Measurements from ENCODE around the gene NPHP4. TPM values are rescaled to one million over a fixed set of nuclear protein-coding genes. Genes with fewer than 3 reads are reported as not detected.

NPHP4 gene
- polyA plus RNA-seq, 4 donors = 1.4 to 10.0 (median 2.8) TPM

DNA sequence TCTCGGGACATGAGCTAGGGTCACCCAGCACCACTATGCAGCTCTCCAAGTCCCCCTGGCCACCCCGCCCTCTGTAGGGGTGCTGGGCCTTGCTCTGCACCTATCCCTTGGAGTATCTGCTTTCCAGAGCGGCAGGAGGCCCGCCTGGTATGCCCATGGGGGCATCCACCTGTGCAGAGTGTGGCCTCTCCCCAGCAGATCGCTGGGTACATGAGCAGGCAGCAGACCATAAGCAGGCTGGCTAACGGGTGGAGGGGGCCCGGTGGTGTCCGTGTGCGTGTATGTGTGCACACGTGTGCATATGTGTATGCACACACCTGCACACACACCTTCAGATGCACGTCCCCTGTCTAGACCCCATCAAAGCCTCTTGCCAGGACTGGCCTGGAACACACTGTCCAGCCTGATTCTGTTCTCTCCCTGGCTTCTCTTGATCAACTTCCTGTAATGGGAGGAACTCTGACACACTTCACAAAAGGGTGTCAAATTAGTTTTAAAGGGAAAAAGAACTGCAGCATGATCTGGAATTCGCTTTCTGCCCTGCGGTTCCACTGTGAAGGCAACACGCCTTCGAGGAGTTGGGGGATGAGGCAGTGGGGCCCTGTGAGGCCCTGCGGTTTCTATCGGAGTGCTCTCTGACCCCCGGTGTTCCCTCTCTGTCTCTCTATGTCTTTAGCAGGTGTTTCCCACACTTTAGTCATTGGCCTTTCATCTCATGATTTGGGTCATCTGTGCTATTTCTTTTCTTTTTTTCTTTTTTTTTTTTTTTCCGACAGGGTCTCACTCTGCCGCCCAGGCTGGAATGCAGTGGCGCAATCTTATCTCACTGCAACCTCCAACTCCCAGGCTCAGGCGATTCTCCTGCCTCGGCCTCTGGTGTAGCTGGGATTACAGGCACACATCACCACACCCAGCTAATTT lies 17.2 kb upstream of the NPHP4 start:
- H3K27ac ChIP-seq (ENCODE audit: low read depth in 1 of 3, low read length in 2 of 3) = peak overlapping the region in 1 of 3 donors; percentile 67
- 79 to 86% (median 84%) methylated on average over 23 of the region's 23 CpGs for WGBS, 3 donors

DNA sequence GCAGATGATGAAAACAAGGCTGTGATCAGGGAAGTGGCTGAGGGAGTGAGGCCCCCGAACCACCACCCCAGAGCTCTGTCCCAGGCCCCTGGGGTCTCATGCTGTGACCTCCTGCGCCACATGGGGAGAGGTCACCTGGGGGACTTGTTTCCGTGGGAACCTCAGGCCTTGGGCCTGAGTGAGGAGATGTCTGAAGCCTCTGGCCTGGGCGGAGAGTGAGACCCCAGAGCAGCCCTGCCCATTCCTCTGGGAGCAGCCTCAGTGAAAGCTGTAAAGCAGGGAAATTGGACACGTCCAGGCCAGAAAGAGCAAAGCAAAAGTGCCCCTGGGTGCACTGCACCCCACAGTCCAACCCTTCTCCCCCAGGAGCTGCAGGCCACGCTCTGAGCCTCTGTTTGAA lies 16.5 kb upstream of the NPHP4 start:
- Histone ChIP-seq H3K27me3 (ENCODE audit: control insufficient read depth in 3 of 3, insufficient read depth in 3 of 3, low read length in 3 of 3) (no peaks in the 10 kb centered on the region), H3K4me3 (ENCODE audit: low read depth in 1 of 3, low read length in 3 of 3) (no peak overlapping the region), H3K27ac (ENCODE audit: low read depth in 1 of 3, low read length in 2 of 3) (peak overlapping the region in 1 of 3 donors; percentile 67), H3K4me1 (ENCODE audit: control insufficient read depth in 3 of 3, insufficient read depth in 2 of 3, low read depth in 1 of 3, low read length in 2 of 3) (peaks cover 0 to 25% (median 0%) of the 10 kb centered on the region in 3 donors), H3K36me3 (ENCODE audit: control insufficient read depth in 3 of 3, insufficient read depth in 2 of 3, low read depth in 1 of 3, low read length in 3 of 3) (no peaks in the 10 kb centered on the region), H3K9me3 (ENCODE audit: control insufficient read depth in 2 of 2, insufficient read depth in 1 of 2, low read depth in 1 of 2, low read length in 1 of 2) (no peaks in the 10 kb centered on the region)
- FAIRE-seq (no peak), DNase-seq (no peak)
- 70 to 91% (median 74%) methylated on average over 5 to 6 of the region's 6 CpGs for WGBS, 3 donors

More for the DNA sequence above, 17.2 kb upstream of the NPHP4 start:
- no peaks in the 10 kb centered on the region for H3K36me3 ChIP-seq (ENCODE audit: control insufficient read depth in 3 of 3, insufficient read depth in 2 of 3, low read depth in 1 of 3, low read length in 3 of 3)
- H3K4me1 ChIP-seq (ENCODE audit: control insufficient read depth in 3 of 3, insufficient read depth in 2 of 3, low read depth in 1 of 3, low read length in 2 of 3) = peaks cover 0 to 25% (median 0%) of the 10 kb centered on the region in 3 donors
- DNase-seq (peak in 1 of 2 donors; percentile 76), FAIRE-seq (no peak)
- no peak overlapping the region for H3K4me3 ChIP-seq (ENCODE audit: low read depth in 1 of 3, low read length in 3 of 3)
- no peaks in the 10 kb centered on the region for H3K9me3 ChIP-seq (ENCODE audit: control insufficient read depth in 2 of 2, insufficient read depth in 1 of 2, low read depth in 1 of 2, low read length in 1 of 2)
- no peaks in the 10 kb centered on the region for H3K27me3 ChIP-seq (ENCODE audit: control insufficient read depth in 3 of 3, insufficient read depth in 3 of 3, low read length in 3 of 3)

DNA sequence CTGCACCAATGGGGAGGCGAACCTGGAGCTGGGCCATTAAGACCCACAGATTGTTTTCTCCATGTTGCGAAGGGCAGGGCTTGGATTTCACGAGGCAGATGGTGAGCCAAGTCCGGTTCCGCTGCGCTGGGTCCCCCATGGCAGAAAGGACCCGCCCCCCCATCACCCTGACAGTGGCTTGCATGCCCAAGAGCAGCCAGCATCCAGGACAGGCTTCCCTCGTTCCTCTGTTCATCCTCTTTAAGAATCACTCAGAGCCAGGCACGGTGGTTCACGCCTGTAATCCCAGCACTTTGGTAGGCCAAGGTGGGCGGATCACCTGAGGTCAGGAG lies 15.8 kb upstream of the NPHP4 start:
- H3K4me1 ChIP-seq (ENCODE audit: control insufficient read depth in 3 of 3, insufficient read depth in 2 of 3, low read depth in 1 of 3, low read length in 2 of 3) = peaks cover 0 to 25% (median 0%) of the 10 kb centered on the region in 3 donors
- no peaks in the 10 kb centered on the region for H3K9me3 ChIP-seq (ENCODE audit: control insufficient read depth in 2 of 2, insufficient read depth in 1 of 2, low read depth in 1 of 2, low read length in 1 of 2)
- no peaks in the 10 kb centered on the region for H3K36me3 ChIP-seq (ENCODE audit: control insufficient read depth in 3 of 3, insufficient read depth in 2 of 3, low read depth in 1 of 3, low read length in 3 of 3)
- 85 to 89% (median 86%) methylated on average over 11 of the region's 11 CpGs for WGBS, 3 donors
- FAIRE-seq (no peak), DNase-seq (no peak)
- H3K27ac ChIP-seq (ENCODE audit: low read depth in 1 of 3, low read length in 2 of 3) = no peak overlapping the region
- peaks cover 0 to 3% (median 0%) of the 10 kb centered on the region in 3 donors for H3K27me3 ChIP-seq (ENCODE audit: control insufficient read depth in 3 of 3, insufficient read depth in 3 of 3, low read length in 3 of 3)
- H3K4me3 ChIP-seq (ENCODE audit: low read depth in 1 of 3, low read length in 3 of 3) = no peak overlapping the region

DNA sequence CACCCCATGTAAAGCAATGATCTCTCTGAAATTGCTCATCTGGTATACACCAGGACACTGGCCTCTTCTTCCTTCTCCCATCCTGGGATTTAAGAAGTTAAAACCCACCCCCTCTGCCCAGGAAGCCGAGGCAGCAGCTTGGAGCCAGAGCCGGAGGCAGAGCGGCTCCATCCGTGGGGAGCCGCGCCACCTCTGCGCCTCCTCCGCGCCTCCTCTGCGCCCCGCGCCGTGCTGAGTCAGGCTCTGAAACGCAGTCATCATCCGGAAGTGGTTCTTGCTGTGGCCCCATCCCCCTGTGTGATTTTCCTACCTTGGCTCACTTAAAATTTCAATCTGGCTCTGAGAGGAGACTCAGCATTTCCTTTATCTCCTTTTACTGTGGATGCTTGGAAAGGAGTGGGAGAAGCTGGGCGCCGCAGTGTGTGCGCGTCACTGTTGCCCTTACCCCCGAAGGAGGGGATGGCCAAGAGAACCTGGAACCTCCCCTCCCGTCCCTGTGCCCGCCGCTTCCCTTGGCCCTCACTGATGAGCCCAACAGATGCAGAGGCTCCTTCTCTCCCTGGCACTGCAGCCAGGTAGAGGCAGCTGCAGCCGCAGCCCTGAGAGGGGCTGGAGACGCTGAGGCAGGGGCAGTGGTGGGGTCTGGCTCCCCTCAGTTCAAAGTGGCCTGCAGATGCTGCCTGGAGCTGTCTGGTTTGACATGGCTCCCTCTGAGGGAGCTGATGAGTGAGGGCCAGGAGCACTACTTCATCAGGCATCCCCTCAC lies 15.3 kb upstream of the NPHP4 start:
- Histone ChIP-seq H3K36me3 (ENCODE audit: control insufficient read depth in 3 of 3, insufficient read depth in 2 of 3, low read depth in 1 of 3, low read length in 3 of 3) (no peaks in the 10 kb centered on the region), H3K4me3 (ENCODE audit: low read depth in 1 of 3, low read length in 3 of 3) (no peak overlapping the region), H3K9me3 (ENCODE audit: control insufficient read depth in 2 of 2, insufficient read depth in 1 of 2, low read depth in 1 of 2, low read length in 1 of 2) (no peaks in the 10 kb centered on the region), H3K4me1 (ENCODE audit: control insufficient read depth in 3 of 3, insufficient read depth in 2 of 3, low read depth in 1 of 3, low read length in 2 of 3) (peaks cover 0 to 25% (median 0%) of the 10 kb centered on the region in 3 donors), H3K27me3 (ENCODE audit: control insufficient read depth in 3 of 3, insufficient read depth in 3 of 3, low read length in 3 of 3) (peaks cover 0 to 3% (median 0%) of the 10 kb centered on the region in 3 donors), H3K27ac (ENCODE audit: low read depth in 1 of 3, low read length in 2 of 3) (no peak overlapping the region)
- FAIRE-seq = no peak
- WGBS, 3 donors = 70 to 83% (median 76%) methylated on average over 25 of the region's 25 CpGs
- no peak for DNase-seq

DNA sequence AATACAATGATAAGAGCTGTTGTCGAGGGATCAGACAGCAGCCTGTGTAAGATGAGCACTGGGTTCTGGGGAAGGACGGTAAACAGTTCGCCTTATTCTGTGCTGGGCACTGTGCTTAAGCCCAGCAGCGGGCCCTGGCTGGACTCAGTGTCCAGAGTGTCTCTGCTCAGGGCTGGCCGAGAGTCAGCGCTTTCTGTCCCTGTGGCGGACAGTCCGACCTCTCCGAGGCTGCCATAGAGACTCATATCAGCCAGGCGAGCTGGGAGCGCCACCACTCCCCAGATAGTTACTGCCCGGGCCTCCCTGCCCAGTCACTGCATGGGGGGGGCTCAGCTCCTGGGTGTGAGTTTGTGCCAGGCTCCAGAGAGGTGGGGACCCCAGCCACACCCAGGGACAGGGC lies 14.7 kb upstream of the NPHP4 start:
- FAIRE-seq = no peak

DNA sequence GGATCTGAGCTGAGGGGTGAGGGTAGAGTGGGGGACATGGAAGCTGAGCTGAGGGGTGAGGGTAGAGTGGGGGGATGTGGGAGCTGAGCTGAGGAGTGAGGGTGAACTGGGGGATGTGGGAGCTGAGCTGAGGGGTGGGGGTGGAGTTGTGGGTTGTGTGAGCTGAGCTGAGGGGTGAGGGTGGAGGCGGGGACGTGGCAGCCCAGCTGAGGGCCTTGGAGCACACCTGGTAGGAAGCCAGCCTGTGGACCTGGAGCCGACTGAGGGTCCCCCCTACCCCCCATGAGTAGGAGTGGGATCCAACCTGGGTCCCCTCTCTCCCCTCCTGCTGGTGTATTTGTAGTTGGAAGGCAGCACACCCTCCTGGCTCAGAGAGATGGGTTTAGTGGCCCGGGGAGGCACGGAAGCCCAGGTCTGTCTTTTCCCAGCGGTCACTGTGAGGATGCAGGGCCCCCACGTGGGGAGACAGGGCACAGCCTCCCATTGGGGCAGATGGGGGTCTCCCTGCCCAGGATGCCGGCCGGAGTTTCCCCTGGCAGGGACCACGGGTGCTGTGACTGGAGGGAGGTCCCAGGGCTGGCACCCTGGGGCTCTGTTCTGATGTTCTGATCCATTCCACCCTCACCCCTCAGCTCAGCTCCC lies 13.2 kb upstream of the NPHP4 start:
- H3K4me1 ChIP-seq (ENCODE audit: control insufficient read depth in 3 of 3, insufficient read depth in 2 of 3, low read depth in 1 of 3, low read length in 2 of 3) = peaks cover 0 to 25% (median 0%) of the 10 kb centered on the region in 3 donors
- H3K27me3 ChIP-seq (ENCODE audit: control insufficient read depth in 3 of 3, insufficient read depth in 3 of 3, low read length in 3 of 3) = peaks cover 0 to 3% (median 0%) of the 10 kb centered on the region in 3 donors
- no peak for DNase-seq
- no peak for FAIRE-seq
- no peaks in the 10 kb centered on the region for H3K36me3 ChIP-seq (ENCODE audit: control insufficient read depth in 3 of 3, insufficient read depth in 2 of 3, low read depth in 1 of 3, low read length in 3 of 3)
- 71 to 72% (median 72%) methylated on average over 5 to 10 of the region's 10 CpGs for WGBS, 3 donors
- H3K9me3 ChIP-seq (ENCODE audit: control insufficient read depth in 2 of 2, insufficient read depth in 1 of 2, low read depth in 1 of 2, low read length in 1 of 2) = no peaks in the 10 kb centered on the region
- H3K27ac ChIP-seq (ENCODE audit: low read depth in 1 of 3, low read length in 2 of 3) = no peak overlapping the region
- H3K4me3 ChIP-seq (ENCODE audit: low read depth in 1 of 3, low read length in 3 of 3) = no peak overlapping the region

More for the DNA sequence above, 14.7 kb upstream of the NPHP4 start:
- DNase-seq = no peak
- no peaks in the 10 kb centered on the region for H3K9me3 ChIP-seq (ENCODE audit: control insufficient read depth in 2 of 2, insufficient read depth in 1 of 2, low read depth in 1 of 2, low read length in 1 of 2)
- no peaks in the 10 kb centered on the region for H3K36me3 ChIP-seq (ENCODE audit: control insufficient read depth in 3 of 3, insufficient read depth in 2 of 3, low read depth in 1 of 3, low read length in 3 of 3)
- no peak overlapping the region for H3K4me3 ChIP-seq (ENCODE audit: low read depth in 1 of 3, low read length in 3 of 3)
- peaks cover 0 to 25% (median 0%) of the 10 kb centered on the region in 3 donors for H3K4me1 ChIP-seq (ENCODE audit: control insufficient read depth in 3 of 3, insufficient read depth in 2 of 3, low read depth in 1 of 3, low read length in 2 of 3)
- H3K27ac ChIP-seq (ENCODE audit: low read depth in 1 of 3, low read length in 2 of 3) = no peak overlapping the region
- WGBS, 3 donors = 60 to 78% (median 76%) methylated on average over 10 to 12 of the region's 12 CpGs
- H3K27me3 ChIP-seq (ENCODE audit: control insufficient read depth in 3 of 3, insufficient read depth in 3 of 3, low read length in 3 of 3) = peaks cover 0 to 3% (median 0%) of the 10 kb centered on the region in 3 donors

DNA sequence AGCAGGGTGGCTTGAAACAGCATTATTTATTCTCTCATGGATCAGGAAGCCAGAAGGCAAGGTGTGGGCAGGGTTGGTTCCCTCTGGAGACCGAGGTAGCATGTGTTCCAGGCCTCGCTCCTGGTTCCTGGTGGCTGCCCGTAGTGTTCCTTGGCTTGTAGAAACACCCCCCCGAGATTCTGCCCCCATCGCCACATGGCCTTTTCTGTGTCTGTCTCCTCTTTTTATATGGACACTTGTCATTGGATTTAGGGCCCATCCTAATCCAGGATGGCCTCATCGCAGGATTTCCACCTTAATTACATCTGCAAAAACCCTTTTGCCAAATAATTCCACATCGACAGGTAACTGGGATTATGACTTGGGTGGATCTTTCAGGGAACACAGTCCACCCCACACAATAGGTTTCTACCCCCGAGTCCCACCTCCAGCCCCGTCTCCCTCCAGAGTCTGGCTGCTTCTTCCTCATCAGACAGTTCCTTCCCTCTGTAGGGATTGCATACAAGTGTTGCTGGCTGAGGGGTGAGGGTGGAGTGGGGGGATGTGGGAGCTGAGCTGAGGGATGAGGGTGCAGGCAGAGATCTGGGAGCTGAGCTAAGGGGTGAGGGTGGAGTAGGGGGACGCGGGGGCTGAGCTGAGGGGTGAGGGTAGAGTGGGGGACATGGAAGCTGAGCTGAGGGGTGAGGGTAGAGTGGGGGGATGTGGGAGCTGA lies 12.3 kb upstream of the NPHP4 start:
- peaks cover 0 to 20% (median 0%) of the 10 kb centered on the region in 3 donors for H3K4me1 ChIP-seq (ENCODE audit: control insufficient read depth in 3 of 3, insufficient read depth in 2 of 3, low read depth in 1 of 3, low read length in 2 of 3)
- no peak overlapping the region for H3K27ac ChIP-seq (ENCODE audit: low read depth in 1 of 3, low read length in 2 of 3)
- FAIRE-seq (no peak), DNase-seq (no peak)
- H3K9me3 ChIP-seq (ENCODE audit: control insufficient read depth in 2 of 2, insufficient read depth in 1 of 2, low read depth in 1 of 2, low read length in 1 of 2) = no peaks in the 10 kb centered on the region
- H3K4me3 ChIP-seq (ENCODE audit: low read depth in 1 of 3, low read length in 3 of 3) = no peak overlapping the region
- 93 to 95% (median 94%) methylated on average over 11 of the region's 11 CpGs for WGBS, 3 donors
- no peaks in the 10 kb centered on the region for H3K36me3 ChIP-seq (ENCODE audit: control insufficient read depth in 3 of 3, insufficient read depth in 2 of 3, low read depth in 1 of 3, low read length in 3 of 3)
- H3K27me3 ChIP-seq (ENCODE audit: control insufficient read depth in 3 of 3, insufficient read depth in 3 of 3, low read length in 3 of 3) = peaks cover 0 to 3% (median 0%) of the 10 kb centered on the region in 3 donors

All from small intestine (tissue), 7 donors.